Activated T-helper 17 cell treated with anti-CD3 and anti-CD28 coated beads, Interleukin-2, amount 50 U/mL, for 72 hours (primary cell): ENCODE measurements around the gene LYZ. TPM values are rescaled to one million over a fixed set of nuclear protein-coding genes. Genes with fewer than 3 reads are reported as not detected.

Experiments
- ATAC-seq: fragments of 150-1000 bp; cut with Tn5 transposase; replicated peaks from 2 replicates; pipeline ENCODE4 v1.10.0; 2021; ENCODE audit warnings: mild to moderate bottlenecking, moderate library complexity
- H3K27ac Mint-ChIP-seq: one replicate; pipeline ENCODE4 v1.8.0; 2022; ENCODE audit warnings: mixed read lengths
- H3K27me3 Mint-ChIP-seq: one replicate; pipeline ENCODE4 v1.8.0; 2022; ENCODE audit warnings: mixed read lengths
- H3K36me3 Mint-ChIP-seq: one replicate; pipeline ENCODE4 v1.8.0; 2022; ENCODE audit warnings: low read depth, mild to moderate bottlenecking, mixed read lengths
- H3K4me1 Mint-ChIP-seq: one replicate; pipeline ENCODE4 v1.8.0; 2022; ENCODE audit warnings: mixed read lengths
- H3K4me3 Mint-ChIP-seq: one replicate; pipeline ENCODE4 v1.8.0; 2022; ENCODE audit warnings: mild to moderate bottlenecking, mixed read lengths
- H3K9me3 Mint-ChIP-seq: one replicate; pipeline ENCODE4 v1.8.0; 2022; ENCODE audit warnings: mixed read lengths
- total RNA-seq, 2 donors: library from RNA; stranded (reverse); gene quantifications; one replicate each; pipeline ENCODE4 v1.2.3, GENCODE V29; 2022

Gene LYZ
- total RNA-seq, 2 donors from 2014 or later, result 0.26 TPM; not detected in 1

DNA sequence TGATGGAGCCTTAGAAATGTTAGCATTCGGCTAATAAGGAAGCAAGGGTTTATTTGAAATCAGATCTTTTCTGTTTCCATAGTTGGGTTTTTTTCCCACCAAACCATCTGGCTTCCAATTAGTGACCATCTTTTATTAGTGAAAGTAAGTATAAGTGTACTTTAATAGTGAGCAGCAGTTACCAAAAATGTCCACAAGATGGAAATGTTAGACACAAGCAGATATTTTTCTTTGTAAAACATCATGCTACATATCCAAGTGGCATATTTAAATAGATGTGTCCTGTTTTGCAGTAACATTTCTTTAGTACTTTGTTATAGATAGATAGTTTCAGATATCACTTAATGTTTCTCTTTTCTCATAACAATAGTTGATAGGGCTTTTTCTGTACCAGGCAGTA lies 40.2 kb downstream of the LYZ start:
- ATAC-seq, result no peak
- Mint-ChIP-seq H3K4me1 (peaks cover 19% of the 10 kb centered on the region), H3K36me3 (peaks cover 79% of the 10 kb centered on the region), H3K27me3 (no peaks in the 10 kb centered on the region), H3K4me3 (no peak overlapping the region), H3K9me3 (no peaks in the 10 kb centered on the region), H3K27ac (no peak overlapping the region)

DNA sequence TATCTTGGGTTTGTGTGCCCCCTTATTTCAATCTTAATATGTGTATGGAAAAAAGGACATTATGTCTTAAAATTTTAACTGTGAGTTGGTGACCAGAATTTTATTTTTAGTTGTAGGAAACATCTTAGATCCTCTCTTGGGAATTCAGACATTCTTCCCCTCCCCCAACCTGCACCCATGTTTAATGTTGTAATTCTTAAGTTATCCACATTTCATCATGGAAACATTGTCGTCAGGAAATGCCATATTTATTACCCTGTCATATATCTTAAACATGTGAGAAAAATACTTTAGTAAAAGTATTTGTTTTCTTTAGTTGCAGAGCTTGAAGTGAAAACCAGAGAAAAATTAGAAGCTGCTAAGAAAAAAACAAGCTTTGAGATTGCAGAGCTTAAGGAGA lies 41.6 kb downstream of the LYZ start:
- ATAC-seq, result no peak
- H3K27ac Mint-ChIP-seq, result no peak overlapping the region
- no peaks in the 10 kb centered on the region for H3K27me3 Mint-ChIP-seq
- no peak overlapping the region for H3K4me3 Mint-ChIP-seq
- peaks cover 74% of the 10 kb centered on the region for H3K36me3 Mint-ChIP-seq
- no peaks in the 10 kb centered on the region for H3K9me3 Mint-ChIP-seq
- peaks cover 14% of the 10 kb centered on the region for H3K4me1 Mint-ChIP-seq

DNA sequence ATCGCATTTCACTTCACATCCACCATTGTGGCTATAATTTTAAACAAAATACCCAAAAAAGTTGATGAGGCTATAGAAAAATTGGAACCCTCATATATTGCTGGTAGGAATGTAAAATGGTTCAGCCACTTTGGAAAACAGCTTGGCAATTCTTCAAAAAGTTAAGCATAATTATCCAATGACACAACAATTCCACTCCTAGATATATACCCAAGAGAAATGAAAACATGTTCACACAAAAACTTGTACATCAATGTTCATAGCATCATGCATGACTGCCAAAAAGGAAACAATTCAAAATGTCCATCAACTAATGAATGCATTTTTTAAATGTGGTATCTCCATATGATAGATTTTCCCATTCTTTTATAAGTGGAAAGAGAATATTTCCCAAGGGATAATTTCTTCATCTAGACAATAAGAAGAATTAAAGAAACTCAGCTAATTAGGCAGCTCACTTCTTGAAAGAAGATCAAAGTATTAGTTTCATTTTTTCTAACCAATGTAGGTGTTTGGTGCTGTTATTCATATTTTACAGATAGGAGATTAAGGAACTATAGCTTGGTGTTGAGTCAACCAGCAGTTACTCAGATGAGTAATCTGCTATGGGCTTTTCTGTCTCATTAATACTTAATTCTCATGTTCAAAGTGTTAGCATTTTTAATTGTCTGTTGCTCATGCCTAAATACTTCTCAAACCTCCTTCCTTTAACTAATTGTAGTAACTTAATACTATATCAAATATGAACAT lies 44.2 kb downstream of the LYZ start:
- Mint-ChIP-seq H3K4me1 (peaks cover 3% of the 10 kb centered on the region), H3K9me3 (peaks cover 8% of the 10 kb centered on the region), H3K4me3 (no peak overlapping the region), H3K27me3 (no peaks in the 10 kb centered on the region), H3K36me3 (peaks cover 61% of the 10 kb centered on the region), H3K27ac (no peak overlapping the region)
- ATAC-seq, result peak; percentile 73

DNA sequence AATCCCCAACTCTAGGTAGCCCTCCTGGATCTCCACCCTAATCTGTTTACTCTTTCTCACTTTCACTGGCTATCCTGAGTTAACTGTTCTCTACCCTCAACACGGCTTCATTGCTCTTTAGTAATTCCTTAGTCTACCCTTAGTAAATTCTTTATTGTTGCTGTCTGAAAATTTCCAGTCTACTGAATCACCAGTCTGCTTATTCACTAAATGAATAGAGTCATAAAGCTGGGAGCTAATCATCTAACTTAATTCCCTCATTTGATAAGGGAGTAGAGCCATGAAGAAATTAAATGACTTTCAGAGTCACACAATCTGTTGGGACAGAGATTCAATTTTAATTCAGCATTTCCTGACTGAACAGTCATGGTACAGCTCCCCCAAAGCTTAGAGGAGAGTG lies 47.9 kb downstream of the LYZ start:
- Mint-ChIP-seq H3K36me3 (peaks cover 40% of the 10 kb centered on the region), H3K9me3 (peaks cover 8% of the 10 kb centered on the region)

DNA sequence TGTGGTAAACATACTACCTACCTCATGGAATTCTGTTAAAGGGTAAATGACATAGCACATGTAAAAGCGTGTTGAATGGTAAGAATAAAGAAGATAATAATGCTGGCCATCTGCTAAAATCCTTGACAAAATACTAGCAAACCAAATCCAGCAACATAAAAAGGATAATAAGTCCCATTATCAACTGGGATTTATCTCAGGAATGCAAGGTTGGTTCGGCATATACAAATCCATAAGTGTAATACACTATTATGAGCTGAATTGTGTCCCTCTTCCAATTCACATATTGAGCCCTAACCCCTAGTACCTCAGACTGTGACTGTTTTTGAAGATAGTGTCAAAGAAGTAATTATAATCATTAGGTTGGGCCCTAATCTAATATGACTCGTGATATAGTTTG lies 48.8 kb downstream of the LYZ start:
- H3K4me1 Mint-ChIP-seq, result no peaks in the 10 kb centered on the region
- H3K36me3 Mint-ChIP-seq, result peaks cover 31% of the 10 kb centered on the region
- peaks cover 8% of the 10 kb centered on the region for H3K9me3 Mint-ChIP-seq
- no peaks in the 10 kb centered on the region for H3K27me3 Mint-ChIP-seq
- no peak for ATAC-seq
- no peak overlapping the region for H3K4me3 Mint-ChIP-seq
- H3K27ac Mint-ChIP-seq, result no peak overlapping the region

More for the DNA sequence above, 47.9 kb downstream of the LYZ start:
- no peak for ATAC-seq
- Mint-ChIP-seq H3K4me3 (no peak overlapping the region), H3K4me1 (no peaks in the 10 kb centered on the region), H3K27ac (no peak overlapping the region), H3K27me3 (no peaks in the 10 kb centered on the region)

DNA sequence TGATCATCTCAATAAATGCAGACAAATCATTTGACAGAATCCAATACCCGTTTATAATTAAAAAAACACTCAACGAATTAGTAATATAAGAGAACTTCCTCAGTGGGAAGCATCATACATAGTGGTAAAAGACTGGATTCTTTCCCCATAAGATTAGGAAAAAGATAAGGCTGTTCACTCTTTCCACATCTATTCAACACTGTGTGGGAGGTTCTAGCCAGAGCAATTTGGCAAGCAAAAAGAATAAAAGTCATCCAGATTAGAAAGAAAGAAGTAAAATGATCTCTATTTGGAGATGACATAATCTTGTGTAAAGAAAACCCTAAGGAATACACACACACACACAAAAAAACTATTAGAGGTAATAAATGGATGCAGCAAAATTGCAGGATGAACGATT lies 49.8 kb downstream of the LYZ start:
- Mint-ChIP-seq H3K4me3 (no peak overlapping the region), H3K9me3 (peaks cover 8% of the 10 kb centered on the region), H3K27me3 (no peaks in the 10 kb centered on the region), H3K36me3 (peaks cover 25% of the 10 kb centered on the region), H3K4me1 (no peaks in the 10 kb centered on the region), H3K27ac (no peak overlapping the region)
- no peak for ATAC-seq

DNA sequence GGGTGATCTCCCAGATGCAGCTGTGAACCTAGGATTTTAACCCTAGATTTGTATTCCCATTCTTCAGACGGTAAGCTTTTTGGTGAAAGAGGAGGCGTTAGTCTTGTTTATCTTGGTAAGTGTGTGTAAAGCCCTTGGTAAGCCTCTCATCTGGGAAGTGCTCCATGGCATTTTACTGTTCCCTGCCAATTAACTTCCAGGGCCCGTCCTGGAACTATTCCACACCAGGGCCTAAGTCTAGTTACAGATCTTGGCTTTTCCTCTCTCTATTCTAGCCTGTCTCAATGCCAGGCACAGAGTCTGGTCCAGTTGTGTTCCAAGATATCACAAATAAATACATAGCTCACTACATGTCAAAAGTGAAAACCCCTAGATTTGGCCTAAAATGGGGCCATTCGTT lies 53.8 kb downstream of the LYZ start:
- no peaks in the 10 kb centered on the region for H3K27me3 Mint-ChIP-seq
- H3K4me3 Mint-ChIP-seq, result no peak overlapping the region
- no peaks in the 10 kb centered on the region for H3K9me3 Mint-ChIP-seq
- no peaks in the 10 kb centered on the region for H3K4me1 Mint-ChIP-seq
- no peak overlapping the region for H3K27ac Mint-ChIP-seq
- no peak for ATAC-seq
- peaks cover 9% of the 10 kb centered on the region for H3K36me3 Mint-ChIP-seq

Other genes with a start within 250 kb of the LYZ start
- 10 to 100 TPM; 66.3 to 91.8 TPM for gene CPSF6, start 108.8 kb upstream of the LYZ start, total RNA-seq
- 10 to 100 TPM; 28.4 to 48.3 TPM for gene YEATS4, start 11.4 kb downstream of the LYZ start, total RNA-seq
- 10 to 100 TPM; 11.0 to 12.8 TPM for gene FRS2, start 122.0 kb downstream of the LYZ start, total RNA-seq
- gene CCT2, start 237.1 kb downstream of the LYZ start, total RNA-seq, result 100 to 1,000 TPM; 178 to 384 TPM